AG04450 (cell line): ENCODE measurements around the gene RHBDL1. TPM values are rescaled to one million over a fixed set of nuclear protein-coding genes. Genes with fewer than 3 reads are reported as not detected.

ENCODE experiments used
- CTCF ChIA-PET: fragments of 300-600, 350-600 bp; formaldehyde crosslinking; extraction: SDS; loops from one replicate; lab custom pipeline; 2022; ENCODE audit warnings: antibody characterized with exemption, inconsistent platforms; lab: Charles Lee
- POLR2A ChIA-PET: fragments of 350-600 bp; formaldehyde crosslinking; extraction: SDS; loops from one replicate; lab custom pipeline; 2021; ENCODE audit warnings: antibody characterized with exemption, inconsistent platforms; lab: Yijun Ruan, JAX
- DNase-seq: peaks from one replicate; pipeline ENCODE4 v3.0.0-alpha.2; 2011; ENCODE audit warnings: low read depth, low spot score
- H3K27ac ChIP-seq: one replicate; pipeline ENCODE4 v1.5.1; 2012; ENCODE audit warnings: low read depth, low read length, control low read depth
- H3K27me3 ChIP-seq: one replicate; pipeline ENCODE4 v1.6.0; 2012; ENCODE audit warnings: low read length; ENCODE audit not compliant: control insufficient read depth, insufficient read depth
- H3K4me3 ChIP-seq: 2 replicates; pipeline ENCODE4 v1.5.1; 2011; ENCODE audit warnings: mild to moderate bottlenecking, low read depth, low read length, control low read depth
- H3K9me3 ChIP-seq: 2 replicates; pipeline ENCODE4 v1.5.1; 2012; ENCODE audit warnings: low read length; ENCODE audit not compliant: control insufficient read depth, insufficient read depth
- CTCF ChIP-seq: IDR thresholded peaks from 2 replicates; pipeline ENCODE4 v1.5.1; 2011; ENCODE audit warnings: low read depth, low read length, control low read depth, inconsistent platforms
- polyA plus RNA-seq: library from polyadenylated mRNA; depleted of rRNA; stranded (reverse); fragments of >200 nt; gene quantifications from 2 replicates; pipeline ENCODE4 v1.2.3, GENCODE V29; 2011

Gene RHBDL1
- polyA plus RNA-seq, 1 experiment = 1.5 TPM

GRCh38 chr16:700684-701584 lies 25.5 kb downstream of the RHBDL1 start:
- ChIA-PET CTCF (interaction anchor here (1.2 kb wide), 1 partner anchor 11 kb away, joined by 3 read pairs; no protein-coding TSS in a partner anchor), POLR2A (interaction anchor here (0.6 kb wide), 1 partner anchor 490 kb away, joined by 3 read pairs; no protein-coding TSS in a partner anchor)
- H3K9me3 ChIP-seq = no peaks in the 10 kb centered on the region; the same call in 1 of the 2 replicates
- peaks cover 53% of the 10 kb centered on the region for H3K27me3 ChIP-seq
- no peak overlapping the region for H3K27ac ChIP-seq
- DNase-seq = no peak
- no peak overlapping the region for H3K4me3 ChIP-seq
- TF ChIP-seq CTCF = no peak

- CTCF ChIA-PET = interaction anchor here (1.2 kb wide), 1 partner anchor 10 kb away, joined by 3 read pairs; no protein-coding TSS in a partner anchor
Measured at GRCh38 chr16:702341-702740, 26.9 kb downstream of the RHBDL1 start.

GRCh38 chr16:703406-703805 lies 27.9 kb downstream of the RHBDL1 start:
- no peaks in the 10 kb centered on the region; the same call in 1 of the 2 replicates for H3K9me3 ChIP-seq
- no peak for DNase-seq
- peaks cover 74% of the 10 kb centered on the region for H3K27me3 ChIP-seq
- no peak overlapping the region for H3K27ac ChIP-seq
- no peak overlapping the region for H3K4me3 ChIP-seq
- TF ChIP-seq CTCF = no peak
- POLR2A ChIA-PET = no interaction called here
- CTCF ChIA-PET = interaction anchor here (1.1 kb wide), 1 partner anchor 9 kb away, joined by 6 read pairs; no protein-coding TSS in a partner anchor

More at GRCh38 chr16:702341-702740, 26.9 kb downstream of the RHBDL1 start:
- no peak for TF ChIP-seq CTCF
- Histone ChIP-seq H3K27ac (no peak overlapping the region), H3K27me3 (peaks cover 65% of the 10 kb centered on the region), H3K9me3 (no peaks in the 10 kb centered on the region; the same call in 1 of the 2 replicates), H3K4me3 (no peak overlapping the region)
- POLR2A ChIA-PET = no interaction called here
- DNase-seq = no peak

- TF ChIP-seq CTCF = no peak
- no peaks in the 10 kb centered on the region; the same call in 1 of the 2 replicates for H3K9me3 ChIP-seq
- POLR2A ChIA-PET = no interaction called here
- H3K27ac ChIP-seq = no peak overlapping the region
- DNase-seq = no peak
- peaks cover 71% of the 10 kb centered on the region for H3K27me3 ChIP-seq
- CTCF ChIA-PET = interaction anchor here (1.1 kb wide), 1 partner anchor 8 kb away, joined by 6 read pairs; no protein-coding TSS in a partner anchor
- H3K4me3 ChIP-seq = no peak overlapping the region
Measured at GRCh38 chr16:704047-704446, 28.6 kb downstream of the RHBDL1 start.
